Right atrium auricular region (tissue), 2 donors: ENCODE measurements around the gene MAD2L2. TPM values are rescaled to one million over a fixed set of nuclear protein-coding genes. Genes with fewer than 3 reads are reported as not detected.

Experiments used
- DNase-seq: peaks from one replicate; pipeline ENCODE4 v3.0.0-alpha.2; 2019; ENCODE audit warnings: low spot score
- H3K27ac ChIP-seq, 2 donors: fragments of 200-600 bp; sonication (generic); 1 replicate in 1 of 2; 2 replicates in 1 of 2; pipeline ENCODE4 v1.5.1; 2016 to 2019
- H3K27me3 ChIP-seq, 2 donors: fragments of 200-600 bp; sonication (generic); one replicate each; pipeline versions ENCODE4 v1.5.1 to v1.6.0; 2017 to 2019
- H3K36me3 ChIP-seq: fragments of 200-600 bp; sonication (generic); one replicate; pipeline ENCODE4 v1.5.1; 2016
- H3K4me1 ChIP-seq, 2 donors: fragments of 200-600 bp; sonication (generic); one replicate each; pipeline versions ENCODE4 v1.5.1 to v1.6.0; 2017 to 2019
- H3K4me3 ChIP-seq, 2 donors: fragments of 200-600 bp; sonication (generic); 1 replicate in 1 of 2; 2 replicates in 1 of 2; pipeline ENCODE4 v1.5.1; 2017 to 2019; ENCODE audit warnings: mild to moderate bottlenecking in 1 of 2, moderate library complexity in 1 of 2
- H3K9me3 ChIP-seq, 2 donors: fragments of 200-600 bp; sonication (generic); one replicate each; pipeline ENCODE4 v1.5.1; 2019
- total RNA-seq, 2 donors: library from RNA; depleted of rRNA; stranded (reverse); fragments of >200 nt; gene quantifications; one replicate each; pipeline ENCODE4 v1.1.0, GENCODE V29; 2016
- TF ChIP-seq, protein P1 (sequence below), 2 donors: fragments of 200-600 bp; sonication (generic); IDR thresholded peaks; one replicate each; pipeline ENCODE4 v1.5.1; 2019; ENCODE audit warnings: antibody characterized with exemption in 2 of 2

The MAD2L2 gene
- total RNA-seq, 2 donors from 2014 or later, result 18.7 to 31.1 TPM

DNA sequence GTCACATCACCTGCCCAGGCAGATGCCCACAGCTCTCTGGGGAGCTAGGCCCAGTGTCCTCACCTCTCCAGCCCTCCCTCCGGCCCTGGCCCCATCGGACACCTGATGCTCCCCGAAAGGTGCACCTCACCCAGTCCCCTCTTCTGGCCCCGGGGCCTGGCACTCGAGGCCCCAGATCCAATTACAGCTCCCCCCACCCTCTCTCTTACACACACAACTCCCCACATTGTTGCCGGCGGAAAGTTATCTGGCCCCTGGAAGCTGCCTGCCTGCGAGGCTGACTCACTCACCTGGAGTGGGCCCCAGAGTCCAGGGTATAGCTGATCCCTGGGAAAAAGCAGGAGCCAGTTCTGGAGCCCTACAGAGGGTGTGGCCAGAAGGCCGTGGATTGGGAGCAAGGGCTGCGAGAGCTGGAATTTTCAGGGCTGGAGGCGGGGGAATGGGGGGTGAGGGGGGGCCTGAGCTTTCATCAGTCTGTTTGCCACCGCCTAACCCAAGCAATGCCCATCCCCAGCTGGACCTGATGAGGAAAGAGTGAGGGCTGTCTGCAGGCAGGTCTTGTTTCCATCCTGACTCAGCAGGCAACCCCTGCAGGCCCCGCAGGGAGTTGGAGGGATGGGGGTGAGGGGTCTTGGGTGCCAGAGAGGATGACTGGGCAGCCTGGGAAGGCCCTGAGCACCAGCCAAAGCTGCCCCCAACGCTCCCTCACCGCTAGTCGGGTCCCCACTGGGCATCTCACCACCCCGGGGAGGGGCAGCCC is 27.7 kb downstream of the MAD2L2 start:
- no peaks in the 10 kb centered on the region for H3K27me3 ChIP-seq
- peaks cover 4% of the 10 kb centered on the region for H3K36me3 ChIP-seq
- DNase-seq, result no peak
- TF ChIP-seq, protein P1, sequence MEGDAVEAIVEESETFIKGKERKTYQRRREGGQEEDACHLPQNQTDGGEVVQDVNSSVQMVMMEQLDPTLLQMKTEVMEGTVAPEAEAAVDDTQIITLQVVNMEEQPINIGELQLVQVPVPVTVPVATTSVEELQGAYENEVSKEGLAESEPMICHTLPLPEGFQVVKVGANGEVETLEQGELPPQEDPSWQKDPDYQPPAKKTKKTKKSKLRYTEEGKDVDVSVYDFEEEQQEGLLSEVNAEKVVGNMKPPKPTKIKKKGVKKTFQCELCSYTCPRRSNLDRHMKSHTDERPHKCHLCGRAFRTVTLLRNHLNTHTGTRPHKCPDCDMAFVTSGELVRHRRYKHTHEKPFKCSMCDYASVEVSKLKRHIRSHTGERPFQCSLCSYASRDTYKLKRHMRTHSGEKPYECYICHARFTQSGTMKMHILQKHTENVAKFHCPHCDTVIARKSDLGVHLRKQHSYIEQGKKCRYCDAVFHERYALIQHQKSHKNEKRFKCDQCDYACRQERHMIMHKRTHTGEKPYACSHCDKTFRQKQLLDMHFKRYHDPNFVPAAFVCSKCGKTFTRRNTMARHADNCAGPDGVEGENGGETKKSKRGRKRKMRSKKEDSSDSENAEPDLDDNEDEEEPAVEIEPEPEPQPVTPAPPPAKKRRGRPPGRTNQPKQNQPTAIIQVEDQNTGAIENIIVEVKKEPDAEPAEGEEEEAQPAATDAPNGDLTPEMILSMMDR (IDR thresholded peaks at IDR 0.05), result no peak
- no peak overlapping the region for H3K4me3 ChIP-seq
- peaks cover 0 to 45% of the 10 kb centered on the region in 2 donors for H3K4me1 ChIP-seq
- no peaks in the 10 kb centered on the region for H3K9me3 ChIP-seq
- H3K27ac ChIP-seq, result peak overlapping the region; percentile 65 to 79

DNA sequence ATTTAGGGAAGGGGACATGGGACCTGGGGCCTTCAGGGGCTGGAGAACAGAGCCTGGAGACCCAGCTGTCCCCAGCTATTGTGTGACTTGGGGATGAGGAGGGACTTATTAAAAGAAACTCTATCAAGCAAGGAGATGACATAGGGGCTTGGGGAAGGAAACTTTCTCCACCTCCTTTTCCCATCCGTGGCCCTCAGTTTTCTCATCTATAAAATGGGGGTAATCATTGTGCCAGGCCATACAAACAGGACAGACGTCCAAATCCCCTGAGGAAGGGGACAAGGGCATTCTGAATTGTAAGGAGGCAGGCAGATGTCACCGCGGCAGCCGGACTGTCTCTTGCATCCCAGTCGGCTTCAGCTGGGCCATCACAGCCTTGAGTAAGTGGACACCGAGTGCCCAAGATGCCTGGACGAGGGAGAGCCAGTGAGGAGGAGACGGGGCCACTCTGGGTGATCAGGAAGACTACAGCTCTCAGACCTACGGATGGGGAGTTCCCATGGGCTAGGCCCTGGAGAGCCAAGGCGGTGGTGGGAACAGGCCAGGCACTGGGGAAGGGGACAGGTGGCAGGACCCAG is 28.7 kb downstream of the MAD2L2 start:
- no peaks in the 10 kb centered on the region for H3K9me3 ChIP-seq
- H3K36me3 ChIP-seq, result no peaks in the 10 kb centered on the region
- TF ChIP-seq, protein P1 (IDR thresholded peaks at IDR 0.05), result no peak
- peaks cover 0 to 50% of the 10 kb centered on the region in 2 donors for H3K4me1 ChIP-seq
- H3K27ac ChIP-seq, result no peak overlapping the region
- DNase-seq, result no peak
- no peaks in the 10 kb centered on the region for H3K27me3 ChIP-seq
- no peak overlapping the region for H3K4me3 ChIP-seq

DNA sequence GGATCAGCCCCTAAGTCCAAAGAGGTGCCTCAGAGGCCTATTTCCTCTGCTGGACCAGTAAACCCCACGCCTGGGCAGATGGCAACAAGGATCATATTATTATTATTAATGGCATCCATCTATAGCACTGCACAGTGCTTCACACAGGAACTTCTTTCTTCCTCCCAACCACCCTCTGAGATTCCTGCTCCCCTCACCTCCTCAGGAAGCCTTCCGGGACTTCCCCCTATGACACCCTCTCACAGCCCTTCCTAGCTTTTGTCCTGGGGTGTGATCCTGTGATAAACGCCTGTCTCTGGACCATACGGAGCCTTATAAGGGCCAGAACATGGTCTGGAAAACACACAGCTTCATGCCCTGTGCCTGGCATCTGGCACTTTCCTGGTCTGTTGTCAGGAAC is 29.9 kb downstream of the MAD2L2 start:
- H3K4me3 ChIP-seq, result no peak overlapping the region
- TF ChIP-seq, protein P1 (IDR thresholded peaks at IDR 0.05), result no peak
- no peak overlapping the region for H3K27ac ChIP-seq
- H3K9me3 ChIP-seq, result no peaks in the 10 kb centered on the region
- H3K27me3 ChIP-seq, result no peaks in the 10 kb centered on the region
- H3K4me1 ChIP-seq, result peaks cover 0 to 50% of the 10 kb centered on the region in 2 donors
- no peak for DNase-seq
- no peaks in the 10 kb centered on the region for H3K36me3 ChIP-seq

DNA sequence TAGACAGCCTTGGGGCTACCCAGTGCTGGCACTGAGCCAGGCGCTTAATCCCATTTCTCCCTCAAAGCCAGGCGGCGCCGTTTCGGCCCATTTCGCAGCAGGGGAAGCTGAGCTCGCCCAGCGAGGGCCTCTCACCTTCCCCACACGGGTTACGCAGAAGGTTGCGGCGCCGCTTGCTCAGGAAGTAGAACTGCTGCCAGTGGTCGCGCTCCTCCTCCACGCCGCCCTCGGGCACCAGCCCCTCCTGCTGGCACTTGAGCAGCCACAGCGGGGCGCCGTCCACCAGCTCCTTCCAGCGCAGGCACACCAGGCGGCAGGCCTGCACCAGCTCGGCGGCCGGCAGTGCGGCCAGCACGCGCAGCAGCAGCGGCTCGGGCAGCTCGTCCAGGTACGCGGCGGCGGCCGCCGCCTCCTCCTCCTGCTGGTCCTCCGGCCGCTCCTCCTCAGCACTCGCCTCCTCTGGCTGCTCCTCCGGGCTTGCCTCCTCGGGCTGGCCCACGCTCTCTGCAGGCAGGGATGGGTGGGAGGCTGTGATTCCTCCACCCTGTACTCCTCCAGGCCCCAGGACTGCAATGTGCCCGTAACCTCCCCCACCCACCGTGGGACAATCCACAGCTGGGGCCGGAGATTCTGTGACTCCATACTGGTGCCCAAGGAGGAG is 30.5 kb downstream of the MAD2L2 start:
- peak overlapping the region in 1 of 2 donors; percentile 14 for H3K4me3 ChIP-seq
- H3K27ac ChIP-seq, result no peak overlapping the region
- no peaks in the 10 kb centered on the region for H3K27me3 ChIP-seq

DNA sequence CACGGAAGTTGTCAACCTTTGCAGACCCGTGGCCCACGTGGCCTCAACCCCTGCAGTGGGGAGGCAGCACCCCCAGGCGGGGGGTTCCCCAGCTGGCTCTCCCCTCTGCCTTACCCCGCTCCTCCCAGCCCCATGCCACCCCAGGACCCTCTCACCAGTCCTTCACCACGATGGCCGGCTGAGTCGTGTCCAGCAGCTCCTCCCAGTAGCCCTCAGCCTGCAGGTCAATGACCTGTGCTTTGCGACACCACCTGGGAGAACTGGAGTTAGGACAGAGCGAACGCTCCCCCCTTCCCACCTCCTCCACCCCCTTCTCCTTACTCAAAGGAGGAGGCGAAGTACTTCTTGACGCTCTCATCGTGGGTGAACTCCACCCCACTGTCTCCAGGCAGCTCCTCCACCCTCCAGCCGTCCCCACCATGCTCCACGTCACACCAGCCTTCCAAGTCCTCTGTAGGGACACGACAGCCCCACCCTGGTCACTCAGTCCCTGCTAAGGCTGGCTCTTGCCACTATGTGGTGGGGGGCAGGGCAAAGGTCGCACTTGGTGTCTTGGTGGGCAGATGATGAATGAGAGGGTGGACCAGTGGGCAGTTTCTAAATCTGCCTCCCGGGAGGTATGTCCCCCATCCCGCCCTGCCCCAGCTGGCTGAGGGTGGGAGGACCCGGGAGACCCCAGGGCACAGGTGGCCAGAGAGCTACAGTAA is 31.2 kb downstream of the MAD2L2 start:
- Histone ChIP-seq H3K4me1 (peaks cover 0 to 37% of the 10 kb centered on the region in 2 donors), H3K27me3 (no peaks in the 10 kb centered on the region), H3K9me3 (no peaks in the 10 kb centered on the region), H3K4me3 (peak overlapping the region in 1 of 2 donors; percentile 14), H3K27ac (no peak overlapping the region), H3K36me3 (no peaks in the 10 kb centered on the region)
- DNase-seq, result no peak
- TF ChIP-seq, protein P1 (IDR thresholded peaks at IDR 0.05), result no peak

More for the DNA sequence above, 30.5 kb downstream of the MAD2L2 start:
- DNase-seq, result peak; percentile 75
- Histone ChIP-seq H3K4me1 (peaks cover 0 to 44% of the 10 kb centered on the region in 2 donors), H3K9me3 (no peaks in the 10 kb centered on the region), H3K36me3 (no peaks in the 10 kb centered on the region)
- TF ChIP-seq, protein P1 (IDR thresholded peaks at IDR 0.05), result peak; percentile 65 to 88
